Activated T-helper 17 cell treated with anti-CD3 and anti-CD28 coated beads, Interleukin-2, amount 50 U/mL, for 72 hours (primary cell): ENCODE measurements around the gene L3MBTL1. TPM values are rescaled to one million over a fixed set of nuclear protein-coding genes. Genes with fewer than 3 reads are reported as not detected.

Experiments
- ATAC-seq: fragments of 150-1000 bp; cut with Tn5 transposase; replicated peaks from 2 replicates; pipeline ENCODE4 v1.10.0; 2021; ENCODE audit warnings: mild to moderate bottlenecking, moderate library complexity
- H3K27ac Mint-ChIP-seq: one replicate; pipeline ENCODE4 v1.8.0; 2022; ENCODE audit warnings: mixed read lengths
- H3K27me3 Mint-ChIP-seq: one replicate; pipeline ENCODE4 v1.8.0; 2022; ENCODE audit warnings: mixed read lengths
- H3K36me3 Mint-ChIP-seq: one replicate; pipeline ENCODE4 v1.8.0; 2022; ENCODE audit warnings: low read depth, mild to moderate bottlenecking, mixed read lengths
- H3K4me1 Mint-ChIP-seq: one replicate; pipeline ENCODE4 v1.8.0; 2022; ENCODE audit warnings: mixed read lengths
- H3K4me3 Mint-ChIP-seq: one replicate; pipeline ENCODE4 v1.8.0; 2022; ENCODE audit warnings: mild to moderate bottlenecking, mixed read lengths
- H3K9me3 Mint-ChIP-seq: one replicate; pipeline ENCODE4 v1.8.0; 2022; ENCODE audit warnings: mixed read lengths
- total RNA-seq, 2 donors: library from RNA; stranded (reverse); gene quantifications; one replicate each; pipeline ENCODE4 v1.2.3, GENCODE V29; 2022

Gene L3MBTL1
- total RNA-seq, 2 donors from 2014 or later = 6.1 to 15.3 TPM

- Mint-ChIP-seq H3K4me1 (no peaks in the 10 kb centered on the region), H3K36me3 (peaks cover 12% of the 10 kb centered on the region), H3K27me3 (peaks cover 7% of the 10 kb centered on the region), H3K27ac (no peak overlapping the region), H3K4me3 (no peak overlapping the region), H3K9me3 (no peaks in the 10 kb centered on the region)
- no peak for ATAC-seq
Measured at GRCh38 chr20:43545837-43546578, 38.5 kb downstream of the L3MBTL1 start.

GRCh38 chr20:43548273-43548880 is 40.9 kb downstream of the L3MBTL1 start:
- H3K4me1 Mint-ChIP-seq = no peaks in the 10 kb centered on the region
- peak overlapping the region; percentile 34 for H3K27ac Mint-ChIP-seq
- peaks cover 7% of the 10 kb centered on the region for H3K27me3 Mint-ChIP-seq
- no peak overlapping the region for H3K4me3 Mint-ChIP-seq
- no peaks in the 10 kb centered on the region for H3K9me3 Mint-ChIP-seq
- H3K36me3 Mint-ChIP-seq = peaks cover 12% of the 10 kb centered on the region
- no peak for ATAC-seq

- ATAC-seq = no peak
- no peak overlapping the region for H3K27ac Mint-ChIP-seq
- no peaks in the 10 kb centered on the region for H3K4me1 Mint-ChIP-seq
- H3K27me3 Mint-ChIP-seq = peaks cover 7% of the 10 kb centered on the region
- no peaks in the 10 kb centered on the region for H3K9me3 Mint-ChIP-seq
- H3K36me3 Mint-ChIP-seq = peaks cover 12% of the 10 kb centered on the region
- H3K4me3 Mint-ChIP-seq = no peak overlapping the region
Measured at GRCh38 chr20:43549416-43550065, 42.0 kb downstream of the L3MBTL1 start.

GRCh38 chr20:43550456-43550855 is 43.0 kb downstream of the L3MBTL1 start:
- Mint-ChIP-seq H3K4me3 (no peak overlapping the region), H3K27ac (no peak overlapping the region), H3K4me1 (no peaks in the 10 kb centered on the region), H3K36me3 (peaks cover 12% of the 10 kb centered on the region), H3K27me3 (peaks cover 7% of the 10 kb centered on the region), H3K9me3 (no peaks in the 10 kb centered on the region)
- ATAC-seq = no peak

GRCh38 chr20:43554369-43554768 is 46.9 kb downstream of the L3MBTL1 start:
- ATAC-seq = no peak
- no peaks in the 10 kb centered on the region for H3K9me3 Mint-ChIP-seq
- no peak overlapping the region for H3K27ac Mint-ChIP-seq
- H3K4me1 Mint-ChIP-seq = no peaks in the 10 kb centered on the region
- H3K36me3 Mint-ChIP-seq = no peaks in the 10 kb centered on the region
- no peaks in the 10 kb centered on the region for H3K27me3 Mint-ChIP-seq
- H3K4me3 Mint-ChIP-seq = no peak overlapping the region

- H3K27ac Mint-ChIP-seq = no peak within 1 kb of the TSS
- H3K27me3 Mint-ChIP-seq = no peaks in the 10 kb centered on the region
- peaks cover 4% of the 10 kb centered on the region for H3K4me1 Mint-ChIP-seq
- no peaks in the 10 kb centered on the region for H3K36me3 Mint-ChIP-seq
- H3K9me3 Mint-ChIP-seq = no peaks in the 10 kb centered on the region
- no peak within 1 kb of the TSS for H3K4me3 Mint-ChIP-seq
- ATAC-seq = no peak
Measured at GRCh38 chr20:43558412-43559146, 51.1 kb downstream of the L3MBTL1 start, which contains the start of gene SGK2. Gene SGK2 (plus strand): TSS chr20:43559027. CDS start chr20:43566496, 7,469 bp downstream.

- H3K27ac Mint-ChIP-seq = no peak overlapping the region
- no peaks in the 10 kb centered on the region for H3K36me3 Mint-ChIP-seq
- H3K4me3 Mint-ChIP-seq = no peak overlapping the region
- peaks cover 4% of the 10 kb centered on the region for H3K4me1 Mint-ChIP-seq
- H3K27me3 Mint-ChIP-seq = no peaks in the 10 kb centered on the region
- no peak for ATAC-seq
- H3K9me3 Mint-ChIP-seq = no peaks in the 10 kb centered on the region
Measured at GRCh38 chr20:43559147-43559987, 51.9 kb downstream of the L3MBTL1 start.

- H3K9me3 Mint-ChIP-seq = no peaks in the 10 kb centered on the region
- no peak overlapping the region for H3K27ac Mint-ChIP-seq
- H3K4me3 Mint-ChIP-seq = no peak overlapping the region
- no peaks in the 10 kb centered on the region for H3K27me3 Mint-ChIP-seq
- peaks cover 4% of the 10 kb centered on the region for H3K4me1 Mint-ChIP-seq
- peak; percentile 23 for ATAC-seq
- H3K36me3 Mint-ChIP-seq = no peaks in the 10 kb centered on the region
Measured at GRCh38 chr20:43560974-43561373, 53.5 kb downstream of the L3MBTL1 start.

- H3K4me3 Mint-ChIP-seq = no peak overlapping the region
- peaks cover 4% of the 10 kb centered on the region for H3K4me1 Mint-ChIP-seq
- no peak for ATAC-seq
- no peaks in the 10 kb centered on the region for H3K36me3 Mint-ChIP-seq
- no peaks in the 10 kb centered on the region for H3K9me3 Mint-ChIP-seq
- H3K27ac Mint-ChIP-seq = no peak overlapping the region
- no peaks in the 10 kb centered on the region for H3K27me3 Mint-ChIP-seq
Measured at GRCh38 chr20:43563429-43563828, 55.9 kb downstream of the L3MBTL1 start.

- no peaks in the 10 kb centered on the region for H3K36me3 Mint-ChIP-seq
- H3K9me3 Mint-ChIP-seq = no peaks in the 10 kb centered on the region
- no peak overlapping the region for H3K27ac Mint-ChIP-seq
- peaks cover 4% of the 10 kb centered on the region for H3K4me1 Mint-ChIP-seq
- no peak for ATAC-seq
- H3K27me3 Mint-ChIP-seq = no peaks in the 10 kb centered on the region
- H3K4me3 Mint-ChIP-seq = no peak overlapping the region
Measured at GRCh38 chr20:43563991-43564390, 56.5 kb downstream of the L3MBTL1 start.

GRCh38 chr20:43564455-43564854 is 57.0 kb downstream of the L3MBTL1 start:
- no peak for ATAC-seq
- Mint-ChIP-seq H3K27me3 (no peaks in the 10 kb centered on the region), H3K4me1 (peaks cover 4% of the 10 kb centered on the region), H3K27ac (no peak overlapping the region), H3K36me3 (no peaks in the 10 kb centered on the region), H3K9me3 (no peaks in the 10 kb centered on the region), H3K4me3 (no peak overlapping the region)

- no peak for ATAC-seq
- Mint-ChIP-seq H3K27me3 (no peaks in the 10 kb centered on the region), H3K4me3 (no peak overlapping the region), H3K27ac (no peak overlapping the region), H3K9me3 (no peaks in the 10 kb centered on the region), H3K36me3 (no peaks in the 10 kb centered on the region), H3K4me1 (peaks cover 4% of the 10 kb centered on the region)
Measured at GRCh38 chr20:43564993-43565757, 57.7 kb downstream of the L3MBTL1 start.

- H3K4me1 Mint-ChIP-seq = peaks cover 4% of the 10 kb centered on the region
- H3K27me3 Mint-ChIP-seq = no peaks in the 10 kb centered on the region
- no peak for ATAC-seq
- no peak overlapping the region for H3K4me3 Mint-ChIP-seq
- no peaks in the 10 kb centered on the region for H3K36me3 Mint-ChIP-seq
- no peak overlapping the region for H3K27ac Mint-ChIP-seq
- H3K9me3 Mint-ChIP-seq = no peaks in the 10 kb centered on the region
Measured at GRCh38 chr20:43565758-43566104, 58.2 kb downstream of the L3MBTL1 start.
